GM13977 (cell line): Measurements from ENCODE around the gene STIMATE.

Experiments
- DNase-seq: peaks from one replicate; pipeline ENCODE4 v3.0.0; 2012; ENCODE audit warnings: low spot score
- in situ Hi-C: fragments of 300-500 bp; cut with MboI; formaldehyde crosslinking; loops from one replicate; pipeline ENCODE4 v1.12.0; 2022; ENCODE audit warnings: low sequenced_read_pairs, low pct_unique_long_range_greater_than_20kb, mixed read lengths, inconsistent platforms; ENCODE audit not compliant: unreplicated experiment
- TF ChIP-seq, protein P1 (sequence below): IDR thresholded peaks from 2 replicates; pipeline ENCODE4 v1.5.1; 2012; ENCODE audit warnings: mild to moderate bottlenecking, control low read depth; ENCODE audit not compliant: insufficient read depth; ENCODE audit errors: extremely low read depth, missing control alignments

STIMATE gene

GRCh38 chr3:52829906-52830463 is 67.4 kb downstream of the STIMATE start:
- no peak for DNase-seq
- TF ChIP-seq, protein P1, sequence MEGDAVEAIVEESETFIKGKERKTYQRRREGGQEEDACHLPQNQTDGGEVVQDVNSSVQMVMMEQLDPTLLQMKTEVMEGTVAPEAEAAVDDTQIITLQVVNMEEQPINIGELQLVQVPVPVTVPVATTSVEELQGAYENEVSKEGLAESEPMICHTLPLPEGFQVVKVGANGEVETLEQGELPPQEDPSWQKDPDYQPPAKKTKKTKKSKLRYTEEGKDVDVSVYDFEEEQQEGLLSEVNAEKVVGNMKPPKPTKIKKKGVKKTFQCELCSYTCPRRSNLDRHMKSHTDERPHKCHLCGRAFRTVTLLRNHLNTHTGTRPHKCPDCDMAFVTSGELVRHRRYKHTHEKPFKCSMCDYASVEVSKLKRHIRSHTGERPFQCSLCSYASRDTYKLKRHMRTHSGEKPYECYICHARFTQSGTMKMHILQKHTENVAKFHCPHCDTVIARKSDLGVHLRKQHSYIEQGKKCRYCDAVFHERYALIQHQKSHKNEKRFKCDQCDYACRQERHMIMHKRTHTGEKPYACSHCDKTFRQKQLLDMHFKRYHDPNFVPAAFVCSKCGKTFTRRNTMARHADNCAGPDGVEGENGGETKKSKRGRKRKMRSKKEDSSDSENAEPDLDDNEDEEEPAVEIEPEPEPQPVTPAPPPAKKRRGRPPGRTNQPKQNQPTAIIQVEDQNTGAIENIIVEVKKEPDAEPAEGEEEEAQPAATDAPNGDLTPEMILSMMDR, result no peak
- in situ Hi-C loops, result no loop called here

GRCh38 chr3:52829482-52829881 is 67.9 kb downstream of the STIMATE start:
- in situ Hi-C loops, result no loop called here
- TF ChIP-seq, protein P1, result no peak
- DNase-seq, result no peak

- in situ Hi-C loops, result no loop called here
- DNase-seq, result no peak
- TF ChIP-seq, protein P1, result no peak
Observed at GRCh38 chr3:52827866-52828376, 69.4 kb downstream of the STIMATE start.

- DNase-seq, result no peak
- in situ Hi-C loops, result no loop called here
- TF ChIP-seq, protein P1, result no peak
Observed at GRCh38 chr3:52827441-52827840, 69.9 kb downstream of the STIMATE start.

DNA sequence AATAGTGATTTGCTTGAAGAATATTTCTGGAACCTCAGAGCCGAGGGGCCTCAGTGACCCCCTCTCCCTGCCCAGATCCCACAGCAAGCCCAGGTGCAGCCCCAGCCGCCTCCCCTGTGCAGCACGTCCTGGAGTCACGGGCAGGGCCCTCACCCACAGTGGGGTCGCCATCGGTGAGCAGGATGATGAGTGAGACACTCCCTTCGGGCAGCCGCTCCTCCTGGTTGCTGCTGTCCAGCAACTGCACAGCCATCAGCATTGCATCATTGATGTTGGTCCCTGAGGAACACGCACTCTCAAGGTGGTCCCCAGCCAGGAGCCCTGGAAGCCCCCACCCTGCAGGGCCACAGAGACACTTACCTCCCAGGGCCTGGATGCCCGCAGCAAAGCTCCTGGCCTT is 73.3 kb downstream of the STIMATE start:
- in situ Hi-C loops, result no loop called here
- TF ChIP-seq, protein P1, result no peak
- DNase-seq, result no peak

DNA sequence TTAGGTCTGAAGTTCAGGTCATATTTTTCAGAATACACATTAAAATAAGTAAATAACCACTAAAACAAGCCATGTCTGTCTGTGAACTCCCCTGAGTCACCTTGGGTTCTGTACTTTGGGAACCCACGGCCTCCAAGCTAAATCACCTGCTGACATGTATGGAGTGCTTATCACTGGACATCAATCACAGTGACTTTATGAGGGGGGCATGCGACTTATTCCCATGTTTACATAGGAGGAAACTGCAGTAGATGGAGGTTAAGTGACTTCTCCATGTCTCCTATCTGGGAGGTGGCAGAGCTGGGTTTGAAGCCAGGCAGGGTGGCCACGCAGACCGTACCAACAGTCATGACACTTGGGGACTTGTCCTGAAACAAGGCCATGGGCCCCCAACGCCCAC is 75.0 kb downstream of the STIMATE start:
- DNase-seq, result no peak
- TF ChIP-seq, protein P1, result no peak
- in situ Hi-C loops, result no loop called here
